HT1080 (cell line): ENCODE data around the gene THSD7A. TPM values are rescaled to one million over a fixed set of nuclear protein-coding genes. Genes with fewer than 3 reads are reported as not detected.
A peak's percentile ranks its signal among the peaks of the same experiment; 100 is the strongest.

ENCODE experiments used
- DNase-seq: peaks from one replicate; pipeline ENCODE4 v3.0.0-alpha.2; 2015; ENCODE audit warnings: low read depth
- total RNA-seq: library from RNA; depleted of rRNA; stranded (reverse); fragments of >200 nt; shearing (Covaris generic); gene quantifications from 2 replicates; pipeline ENCODE4 v1.2.3, GENCODE V29; 2014

Gene THSD7A
- total RNA-seq, 1 experiment from 2014 or later, result not detected

DNA sequence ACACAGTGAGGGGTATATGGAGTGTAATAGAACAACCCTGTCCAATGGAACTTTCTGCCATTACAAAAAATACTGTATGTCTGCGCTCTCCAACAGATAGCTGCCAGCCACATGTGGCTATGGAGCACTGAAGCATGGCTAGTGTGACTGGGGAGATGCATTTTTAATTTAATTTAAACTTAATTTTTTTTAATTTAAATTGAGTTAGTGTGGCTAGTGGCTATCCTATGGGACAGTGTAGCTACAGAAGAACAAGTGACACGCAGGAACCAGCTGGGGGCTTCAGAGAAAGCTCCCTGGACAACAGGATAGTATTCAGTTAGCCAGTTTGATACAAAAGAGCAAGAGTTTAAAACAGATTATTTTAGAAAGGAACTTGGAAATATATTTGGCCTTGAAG lies 408.0 kb downstream of the THSD7A start:
- DNase-seq, result no peak

DNA sequence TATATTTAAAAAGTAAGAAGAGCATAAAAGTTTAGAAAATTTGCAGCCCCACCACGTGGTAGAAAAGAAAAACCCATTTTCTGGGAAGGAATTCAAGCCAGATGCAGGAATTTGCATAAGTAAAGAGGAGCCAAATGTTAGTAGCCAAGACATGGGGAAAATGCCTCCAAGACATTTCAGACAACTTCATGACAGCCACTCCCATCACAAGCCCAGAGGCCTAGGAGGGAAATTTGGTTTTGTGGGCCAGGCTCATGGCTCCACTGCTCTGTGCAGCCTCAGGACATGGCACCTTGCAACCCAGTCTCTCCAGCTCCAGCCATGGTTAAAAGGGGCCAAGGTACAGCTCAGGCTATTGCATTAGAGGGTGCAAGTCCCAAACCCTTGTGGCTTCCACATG lies 411.9 kb downstream of the THSD7A start:
- DNase-seq, result no peak

DNA sequence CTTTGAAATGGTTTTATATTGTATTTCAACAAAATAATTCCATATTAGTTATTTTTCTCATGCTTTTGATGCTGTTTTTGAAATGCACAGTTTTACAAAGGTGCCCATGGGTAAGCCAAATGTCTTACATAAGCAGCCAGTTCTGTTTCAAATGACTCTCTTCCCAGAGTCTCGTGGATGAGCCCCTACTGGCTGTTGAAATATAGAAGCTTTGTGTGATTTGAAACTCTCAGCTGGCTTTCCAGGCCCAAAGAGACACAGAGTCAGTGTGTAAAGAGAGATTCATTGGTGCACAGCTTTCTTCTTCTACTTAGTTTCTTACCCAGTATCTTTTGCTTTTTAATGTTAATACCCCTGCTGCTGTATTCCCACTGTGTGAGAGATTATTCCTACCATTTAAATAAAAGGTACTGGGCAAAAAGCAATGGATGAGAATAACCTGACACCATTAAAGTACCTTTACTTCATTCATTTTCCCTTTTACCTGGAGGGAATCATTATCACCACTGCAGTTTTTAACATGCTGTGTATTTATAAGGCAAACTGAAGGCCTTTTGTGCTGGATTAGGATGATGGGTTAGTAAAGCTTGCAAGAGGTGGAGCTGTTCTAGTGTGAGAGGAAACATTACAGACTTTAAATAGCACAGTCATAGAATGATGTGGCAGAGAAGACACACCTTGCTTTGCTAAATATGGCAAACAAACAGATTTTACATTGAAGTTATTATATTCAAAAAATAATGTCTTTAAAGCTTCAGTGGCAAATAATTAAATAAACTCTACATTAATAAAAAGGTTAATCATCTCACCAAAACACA lies 415.1 kb downstream of the THSD7A start:
- no peak for DNase-seq

DNA sequence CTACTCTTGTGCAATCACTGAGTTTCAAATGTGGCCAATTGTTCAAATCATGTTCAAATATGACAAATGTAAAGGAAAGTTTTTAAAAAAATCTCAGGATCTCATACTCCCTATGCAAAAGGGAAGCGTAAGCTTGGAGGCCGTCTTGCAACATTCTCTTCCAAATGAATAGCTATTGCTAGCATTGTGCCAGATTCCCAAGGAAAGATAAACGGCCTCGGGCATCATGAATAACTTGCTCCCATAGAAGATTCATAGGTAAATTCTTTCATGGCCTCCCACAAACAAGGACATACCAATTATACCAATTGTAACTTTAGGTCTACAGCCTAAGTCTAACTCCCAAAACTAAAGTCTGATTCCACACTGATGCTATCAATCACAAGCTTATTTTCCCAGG lies 416.9 kb downstream of the THSD7A start:
- no peak for DNase-seq

DNA sequence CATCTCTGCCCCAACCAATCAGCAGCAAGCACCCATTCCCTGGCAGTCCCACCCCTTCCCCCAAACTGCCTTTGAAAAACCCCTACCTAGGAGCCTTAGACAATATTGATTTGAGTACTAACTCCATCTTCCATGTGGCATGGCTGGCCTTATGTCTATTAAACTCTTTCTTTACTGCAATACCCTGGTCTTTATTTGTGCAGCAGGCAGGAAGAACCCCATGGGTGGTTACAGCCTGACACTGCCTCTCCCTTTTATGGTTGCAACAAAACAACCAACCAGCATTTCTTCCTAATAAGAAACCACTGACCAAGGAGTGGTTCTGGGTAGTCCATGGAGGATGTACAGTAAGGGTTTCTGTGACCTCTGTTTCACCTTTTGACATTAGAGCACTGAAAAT lies 418.1 kb downstream of the THSD7A start:
- no peak for DNase-seq

DNA sequence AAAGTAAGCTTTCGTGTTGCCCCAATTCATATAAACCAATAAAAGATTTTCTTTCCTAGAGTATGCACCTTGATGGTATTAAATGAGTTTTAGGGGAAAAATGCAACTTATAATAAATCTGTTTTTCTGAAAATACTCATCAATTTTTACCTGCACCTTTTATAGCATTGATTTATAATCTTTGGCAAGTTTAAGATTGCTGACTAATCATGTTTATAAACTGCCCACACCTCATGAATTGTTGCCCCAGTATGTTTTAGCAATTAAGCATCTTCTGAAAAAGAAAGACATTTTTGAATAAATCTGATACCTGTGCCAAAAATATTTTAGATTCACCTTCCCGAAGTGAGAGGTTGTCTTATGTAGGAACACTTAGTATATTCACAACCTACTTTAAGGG lies 420.0 kb downstream of the THSD7A start:
- DNase-seq, result no peak

DNA sequence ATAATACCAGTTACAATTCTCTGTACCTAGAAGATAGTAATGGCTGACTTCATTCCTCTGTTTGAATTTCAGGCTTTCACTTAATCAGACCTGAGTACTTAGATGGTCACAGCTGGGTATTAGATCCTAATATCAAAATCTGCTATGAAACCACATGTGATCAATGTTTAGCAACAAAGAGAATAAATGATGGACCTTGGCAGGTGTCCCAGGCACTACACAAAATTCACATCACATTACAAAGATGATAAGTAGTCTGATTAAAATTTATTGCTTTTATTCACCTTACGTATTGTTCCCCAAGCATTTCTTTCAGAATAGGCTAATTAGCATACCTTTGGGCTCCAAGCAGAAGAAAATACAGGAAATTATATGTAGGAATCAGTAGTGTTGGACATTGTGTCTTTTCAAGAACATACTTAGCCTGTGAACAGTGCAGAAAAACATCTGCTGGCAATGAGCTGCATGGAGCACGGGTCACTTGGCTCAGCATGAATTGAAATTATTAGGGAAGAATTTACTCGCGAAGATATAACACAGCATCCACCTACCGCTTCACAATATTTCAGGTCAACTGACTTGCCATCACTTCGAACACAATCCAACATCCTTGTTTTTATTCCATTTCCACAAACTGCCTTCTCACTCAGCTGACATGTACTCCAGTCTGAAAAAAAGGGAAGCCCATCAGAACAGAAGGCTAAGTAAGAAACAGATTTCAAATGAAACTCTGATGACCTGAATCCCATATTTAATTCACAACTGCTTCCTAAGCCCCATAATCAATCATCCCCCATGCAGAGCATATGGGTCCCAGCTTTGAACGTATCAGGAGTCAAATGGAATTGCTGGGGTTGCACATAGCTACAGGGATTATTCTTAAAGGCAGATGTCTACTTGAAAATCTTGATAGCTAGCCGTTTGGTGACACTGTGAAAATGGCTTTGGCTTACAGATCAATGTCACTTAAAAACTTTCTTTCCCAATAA lies 421.0 kb downstream of the THSD7A start:
- no peak for DNase-seq

DNA sequence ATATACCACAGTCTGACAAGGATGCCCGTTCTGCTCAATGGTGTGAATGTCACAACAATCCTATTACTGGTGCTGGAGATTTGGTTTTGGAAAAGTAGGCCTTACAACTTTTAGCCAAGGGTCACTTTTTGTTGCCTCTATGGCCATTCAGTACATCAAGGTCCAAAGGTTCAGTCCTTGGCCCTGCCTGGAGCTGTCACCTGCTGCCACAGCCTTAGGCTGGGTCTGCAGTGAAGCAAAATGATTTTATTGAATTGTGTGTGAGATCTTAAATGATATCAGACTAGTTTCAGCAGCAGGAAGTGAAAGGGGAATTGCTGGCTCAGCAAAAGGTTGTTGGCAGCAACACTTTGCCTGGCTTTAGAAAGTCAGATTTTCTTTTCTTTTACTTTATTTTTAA lies 427.6 kb downstream of the THSD7A start:
- no peak for DNase-seq

DNA sequence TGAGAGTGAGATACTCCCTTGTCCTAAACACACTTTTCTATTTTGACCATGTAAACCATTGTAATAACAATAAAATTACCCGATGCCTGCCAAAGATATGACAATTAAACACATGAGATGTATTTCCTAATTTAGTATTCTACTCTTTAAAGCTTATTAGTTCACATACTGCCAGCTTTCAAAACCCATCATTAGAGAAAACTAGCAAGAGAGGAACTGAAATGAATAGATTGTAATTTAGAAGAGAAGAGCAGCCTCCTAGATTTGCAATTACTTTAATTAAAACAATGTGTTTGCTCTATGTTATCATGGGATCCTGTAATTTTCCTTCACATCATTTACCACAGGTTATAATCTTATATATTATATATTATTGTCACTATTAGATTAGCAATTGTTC lies 428.2 kb downstream of the THSD7A start:
- no peak for DNase-seq

DNA sequence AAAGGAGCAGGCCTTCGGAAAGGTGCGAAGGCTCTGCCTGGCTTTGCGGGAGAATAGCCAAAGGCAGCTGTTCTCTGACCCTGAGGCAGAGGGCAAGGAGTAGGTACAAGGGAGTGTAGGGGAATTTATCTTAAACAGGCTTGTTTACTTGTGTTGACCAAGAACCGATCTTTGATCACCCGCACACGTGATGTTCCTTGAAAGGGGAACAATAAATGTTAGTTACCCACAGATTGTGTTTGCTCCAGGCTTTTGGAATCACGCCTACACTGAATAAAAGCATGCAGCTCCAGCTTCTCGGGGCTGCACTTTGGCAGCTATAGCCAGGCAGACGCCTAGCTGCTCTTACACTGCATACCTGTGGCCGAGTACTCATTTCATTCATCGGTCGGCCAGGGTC lies 437.6 kb downstream of the THSD7A start:
- DNase-seq, result no peak

DNA sequence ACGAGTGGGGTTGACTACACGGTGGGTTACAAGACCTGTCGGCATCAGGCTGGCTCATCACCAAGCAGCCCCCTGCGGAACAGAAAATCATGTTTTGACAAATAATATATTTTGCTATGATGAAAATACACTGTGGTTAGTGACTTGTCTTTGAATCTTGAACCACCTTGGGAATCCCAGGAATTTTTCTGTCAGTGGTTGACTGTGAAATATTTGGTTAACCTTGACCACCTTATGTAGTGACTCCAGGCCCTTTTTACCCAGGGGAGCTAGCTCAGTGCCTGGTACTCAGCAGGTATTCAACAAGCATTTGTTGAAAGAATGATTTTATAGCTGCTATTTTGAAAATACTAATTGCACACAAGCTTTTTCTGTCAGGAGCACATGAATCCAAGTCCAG lies 452.4 kb downstream of the THSD7A start:
- no peak for DNase-seq

DNA sequence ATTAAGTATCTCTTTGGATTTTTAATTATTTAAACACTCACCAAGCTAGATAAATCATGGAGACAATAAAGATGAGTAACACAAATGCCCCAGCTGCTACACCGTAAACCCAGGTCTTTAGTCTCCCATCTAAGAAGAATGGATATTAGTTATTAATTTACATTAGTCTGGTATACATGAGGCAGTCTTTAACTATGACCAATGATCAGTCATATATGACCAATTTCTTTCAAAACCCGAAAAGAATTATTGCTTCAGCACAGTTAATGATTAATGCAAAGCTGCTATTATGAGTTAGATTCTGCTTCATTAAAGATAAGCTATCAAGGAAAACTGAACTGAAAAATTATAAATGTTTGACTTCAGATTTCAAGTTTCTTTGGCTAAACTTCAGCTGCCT lies 455.5 kb downstream of the THSD7A start:
- no peak for DNase-seq

DNA sequence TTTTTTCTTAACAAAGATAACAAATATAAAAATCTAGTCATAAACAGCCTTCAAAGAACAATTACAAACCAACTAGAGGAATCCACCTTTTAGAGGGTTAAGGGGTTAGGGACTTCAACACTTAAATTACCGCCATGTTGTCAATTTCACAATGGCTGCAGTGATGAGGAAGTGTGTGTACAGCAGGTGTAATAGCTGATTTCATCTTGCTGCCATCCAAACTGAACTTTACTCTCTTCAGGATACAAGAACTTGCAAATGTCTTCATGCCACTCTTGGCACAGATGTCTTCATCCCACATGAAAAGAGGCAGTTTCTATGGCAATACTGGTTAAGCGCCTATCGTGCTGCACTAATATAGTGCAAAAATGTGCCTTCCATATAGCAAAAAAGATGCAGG lies 457.4 kb downstream of the THSD7A start:
- DNase-seq, result no peak

DNA sequence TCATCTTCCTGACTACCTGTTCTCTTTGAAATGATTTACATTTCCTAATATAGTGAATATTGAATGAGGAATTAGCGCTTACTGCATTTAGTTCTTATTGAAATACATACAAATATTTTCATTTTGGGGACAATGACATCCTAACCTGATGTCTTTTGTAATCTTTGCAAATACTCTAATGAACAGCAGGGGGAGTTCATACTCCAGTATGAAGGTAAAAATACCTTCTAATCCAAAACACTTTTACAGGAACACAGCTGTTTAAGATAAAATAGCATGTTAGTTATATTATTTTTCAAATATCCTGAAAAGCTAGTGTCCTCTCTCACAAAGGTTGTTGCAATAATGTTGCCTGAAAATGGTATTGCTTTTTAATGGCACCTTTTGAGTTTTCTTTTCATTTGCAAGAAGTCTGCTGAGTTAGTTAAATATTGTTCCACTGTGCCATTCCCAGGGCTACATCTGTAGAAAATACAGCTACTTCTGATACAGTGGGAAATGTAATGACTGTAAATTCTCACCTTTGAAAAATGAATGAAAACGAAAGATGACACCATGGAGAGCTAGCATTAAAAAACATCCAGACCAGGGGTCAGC lies 458.4 kb downstream of the THSD7A start:
- no peak for DNase-seq

DNA sequence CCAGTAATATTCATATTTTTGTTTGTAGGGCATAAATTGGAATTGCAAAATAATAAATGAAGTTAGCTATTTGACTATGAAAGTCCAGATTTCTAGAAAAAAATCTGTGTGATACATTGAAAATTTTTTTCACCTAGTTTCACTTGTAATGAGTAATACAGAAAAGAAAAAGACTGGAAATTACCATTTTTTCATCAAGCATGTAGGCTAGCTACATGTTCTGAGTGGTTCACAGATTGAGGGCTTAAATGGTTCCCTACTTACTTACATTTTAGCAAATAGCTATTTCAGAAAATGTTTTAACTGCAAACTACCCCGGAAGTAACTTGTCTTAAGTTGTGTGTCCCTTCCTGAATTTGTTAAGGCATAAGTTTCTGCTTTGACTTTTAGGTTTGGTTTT lies 462.3 kb downstream of the THSD7A start:
- no peak for DNase-seq

DNA sequence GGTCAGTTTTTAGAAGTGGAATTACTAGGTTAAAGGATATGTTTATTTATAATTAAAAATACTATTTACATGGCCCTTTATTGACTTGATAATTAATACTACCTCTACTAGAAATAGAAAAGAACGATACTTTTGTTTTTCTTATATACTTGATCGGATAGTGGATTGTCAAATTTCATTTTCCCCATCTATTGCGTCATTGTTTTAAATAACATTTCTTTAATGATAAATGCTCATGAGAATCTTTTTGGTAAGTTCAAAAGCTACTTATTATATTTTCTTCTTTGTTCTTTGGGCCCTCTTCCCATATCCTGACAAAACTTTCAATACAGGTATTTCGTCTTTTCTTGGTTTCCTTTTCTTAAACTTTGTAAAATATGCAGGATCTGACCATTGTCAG lies 465.9 kb downstream of the THSD7A start:
- no peak for DNase-seq

DNA sequence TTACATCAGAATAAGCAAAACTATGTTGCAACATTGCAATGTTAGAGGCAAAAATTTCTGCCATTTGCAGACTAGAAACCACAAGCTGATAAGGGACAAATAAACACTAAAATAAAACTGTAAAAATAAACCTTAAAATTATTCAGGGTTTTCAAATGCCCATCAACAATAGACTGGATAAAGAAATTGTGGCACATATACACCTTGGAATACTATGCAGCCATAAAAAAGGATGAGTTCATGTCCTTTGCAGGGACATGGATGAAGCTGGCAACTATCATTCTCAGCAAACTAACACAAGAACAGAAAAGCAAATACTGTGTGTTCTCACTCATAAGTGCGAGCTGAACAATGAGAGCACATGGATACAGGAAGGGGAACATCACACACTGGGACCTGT lies 473.4 kb downstream of the THSD7A start:
- no peak for DNase-seq

DNA sequence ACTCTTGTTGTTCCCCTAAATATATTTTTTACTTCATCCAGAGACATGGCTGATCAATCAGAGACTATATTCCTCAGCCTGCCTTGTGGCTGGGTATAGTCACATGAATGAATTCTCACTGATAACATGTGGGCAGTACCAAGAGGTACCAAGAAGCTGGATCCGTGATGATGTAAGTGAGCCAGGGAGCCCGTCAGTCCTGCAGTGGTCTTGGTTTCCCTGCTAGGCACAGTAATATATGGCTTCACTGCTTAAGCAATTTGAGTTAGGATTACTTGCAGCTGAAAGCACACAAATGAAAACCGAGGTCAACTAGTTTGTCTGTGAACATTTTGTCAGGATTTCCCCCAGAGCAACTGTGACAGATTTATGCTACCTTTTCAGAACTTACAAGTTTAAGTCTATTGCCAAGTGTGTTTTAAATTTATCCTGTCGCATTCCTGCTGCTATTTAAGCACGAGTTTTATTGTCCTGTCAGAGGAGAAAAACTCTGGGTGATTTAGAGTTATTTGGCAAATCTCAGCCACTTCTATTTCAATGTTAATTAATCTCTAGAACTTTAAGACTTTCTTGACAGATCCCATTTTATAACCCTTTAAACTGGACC lies 476.5 kb downstream of the THSD7A start:
- DNase-seq, result no peak

DNA sequence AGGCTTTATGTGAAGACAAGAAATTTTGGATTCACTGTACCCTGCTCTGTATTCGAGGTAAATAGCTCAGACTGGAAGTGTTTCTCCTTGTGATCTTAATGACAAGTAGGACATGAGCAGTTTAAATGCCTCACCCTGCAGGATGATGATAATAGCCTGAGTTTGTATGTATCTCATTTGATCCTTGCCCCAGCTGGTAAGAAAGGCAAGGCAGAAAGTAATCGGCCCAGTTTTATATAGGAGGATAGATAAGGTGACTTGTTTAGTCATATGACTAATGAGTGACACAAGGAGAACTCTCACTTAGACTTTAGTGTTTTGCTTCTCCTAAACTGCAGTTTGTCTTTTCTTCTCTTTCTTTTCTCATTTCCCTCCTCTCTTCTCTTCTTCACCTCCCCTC lies 485.7 kb downstream of the THSD7A start:
- no peak for DNase-seq

DNA sequence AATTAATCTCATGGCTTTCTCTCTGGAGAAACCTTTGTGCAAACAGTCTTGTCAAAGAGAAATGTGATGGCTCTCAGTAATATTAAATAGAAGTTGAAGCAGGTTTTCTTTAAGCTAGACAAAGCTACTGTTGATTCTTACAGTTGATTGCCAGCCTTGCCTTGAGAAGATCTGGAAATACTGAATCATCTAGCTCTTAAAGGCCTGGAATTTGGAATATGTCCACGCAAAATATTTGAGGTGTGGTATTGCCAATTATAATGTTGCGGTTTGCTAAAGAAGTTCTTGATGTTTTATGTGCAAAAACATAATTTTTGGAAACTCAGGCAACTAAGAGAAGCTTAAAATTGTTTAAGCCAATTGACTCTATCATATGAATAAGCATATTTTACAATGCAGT lies 486.4 kb downstream of the THSD7A start:
- peak; percentile 36 for DNase-seq

DNA sequence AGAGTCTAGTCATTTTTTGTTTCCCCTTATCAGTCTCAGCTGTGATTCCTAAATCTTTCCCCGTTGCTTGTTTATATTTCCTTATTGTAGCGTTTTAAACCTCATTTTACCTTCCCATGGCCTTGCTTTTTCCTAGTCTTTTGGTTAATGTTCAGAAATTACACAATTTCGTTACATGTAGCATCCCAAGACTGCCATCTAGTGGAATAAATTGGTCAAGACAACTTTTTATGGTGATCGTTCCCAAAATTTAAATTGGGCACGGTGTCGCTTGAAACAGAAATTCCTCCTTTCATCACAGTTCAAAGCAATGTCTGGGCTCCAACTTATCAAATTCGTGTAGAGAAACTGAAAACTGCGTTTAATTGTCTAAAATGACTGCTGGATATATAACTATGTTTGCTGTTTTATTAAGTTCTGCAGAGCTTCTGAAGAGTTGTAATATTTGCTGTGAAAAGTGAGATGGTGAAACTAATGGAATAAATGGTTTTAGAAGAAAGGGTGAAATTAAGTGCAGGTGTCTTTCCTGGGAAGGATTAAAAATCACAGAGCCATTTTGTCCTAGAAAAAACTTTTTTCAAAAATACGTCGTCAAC lies 488.1 kb downstream of the THSD7A start:
- peak; percentile 47 for DNase-seq
